GM23338 (cell line): Measurements from ENCODE around the gene PRKCH. TPM values are rescaled to one million over a fixed set of nuclear protein-coding genes. Genes with fewer than 3 reads are reported as not detected.

ENCODE experiments used
- CREB1 ChIP-seq: fragments of 250-450 bp; sonication (Bioruptor Pico); IDR thresholded peaks from 2 replicates; pipeline ENCODE4 v1.5.0; 2020; ENCODE audit warnings: low read depth, mild to moderate bottlenecking, moderate library complexity
- CTCF ChIP-seq, 2 experiments: fragments of 200-600 bp in 1 of 2; sonication (generic) in 1 of 2; conservative IDR thresholded peaks; 2 replicates each; pipeline versions ENCODE4 v1.5.1 to v1.6.1; 2016 to 2017; ENCODE audit warnings: antibody characterized with exemption in 2 of 2, low read depth in 2 of 2, mild to moderate bottlenecking in 2 of 2, moderate library complexity in 1 of 2
- EZH2 ChIP-seq: fragments of 200-600 bp; sonication (generic); IDR thresholded peaks from one replicate; pipeline ENCODE4 v1.8.0; 2017; ENCODE audit warnings: antibody characterized with exemption, mild to moderate bottlenecking, low read depth; ENCODE audit not compliant: unreplicated experiment
- EZH2phosphoT487 ChIP-seq: fragments of 200-600 bp; sonication (generic); IDR thresholded peaks from one replicate; pipeline ENCODE4 v1.8.1; 2018; ENCODE audit warnings: antibody characterized with exemption; ENCODE audit not compliant: unreplicated experiment
- JUNB ChIP-seq: IDR thresholded peaks from one replicate; pipeline ENCODE4 v1.6.1; 2016; ENCODE audit warnings: antibody characterized with exemption; ENCODE audit not compliant: unreplicated experiment
- NANOG ChIP-seq: IDR thresholded peaks from 2 replicates; pipeline ENCODE4 v1.6.1; 2016; ENCODE audit warnings: antibody characterized with exemption, borderline replicate concordance
- POLR2AphosphoS5 ChIP-seq: IDR thresholded peaks from 2 replicates; pipeline ENCODE4 v1.6.1; 2016; ENCODE audit warnings: antibody characterized with exemption, low read depth
- STAT1 ChIP-seq: IDR thresholded peaks from one replicate; pipeline ENCODE4 v1.6.1; 2016; ENCODE audit warnings: antibody characterized with exemption; ENCODE audit not compliant: unreplicated experiment
- ZNF114 ChIP-seq: fragments of 250-450 bp; sonication (Bioruptor Pico); IDR thresholded peaks from 2 replicates; pipeline ENCODE4 v1.5.0; 2020; ENCODE audit warnings: mild to moderate bottlenecking, moderate library complexity
- ZNF331 ChIP-seq: fragments of 250-450 bp; sonication (Bioruptor Pico); IDR thresholded peaks from 2 replicates; pipeline ENCODE4 v1.5.0; 2020; ENCODE audit warnings: low read depth, mild to moderate bottlenecking, moderate library complexity
- ZNF462 ChIP-seq: fragments of 250-450 bp; sonication (Bioruptor Pico); IDR thresholded peaks from 2 replicates; pipeline ENCODE4 v1.5.0; 2020; ENCODE audit warnings: mild to moderate bottlenecking, moderate library complexity
- polyA plus RNA-seq: library from polyadenylated mRNA; unstranded; fragments of >200 nt; fragmentation: Nextera tagmentation; extraction: Ambion mirVana; gene quantifications from 2 replicates; pipeline ENCODE4 v1.2.1, GENCODE V29; 2016
- total RNA-seq: library from RNA; depleted of rRNA; stranded (reverse); fragments of >200 nt; shearing (Covaris generic); gene quantifications from 2 replicates; pipeline ENCODE4 v1.2.3, GENCODE V29; 2014

Gene PRKCH
- total and polyA plus RNA-seq, 2 experiments from 2014 or later: 5.4 to 10.1 TPM

- TF ChIP-seq ZNF462 (CRISPR knock-in tag) (no peak), JUNB (no peak), EZH2 (no peak), STAT1 (no peak), NANOG (no peak), ZNF331 (no peak), CREB1 (CRISPR knock-in tag) (no peak), ZNF114 (CRISPR knock-in tag) (no peak), EZH2phosphoT487 (no peak), CTCF (conservative IDR thresholded peaks at IDR 0.05; ENCODE audit: low read depth in 2 of 2) (no peak), POLR2AphosphoS5 (no peak)
Observed at GRCh38 chr14:61575551-61576150, 254.3 kb downstream of the PRKCH start (continued).
